BJ (cell line): Measurements from ENCODE around the gene SLC17A1. TPM values are rescaled to one million over a fixed set of nuclear protein-coding genes. Genes with fewer than 3 reads are reported as not detected.

Source experiments
- CTCF ChIA-PET: fragments of 350-600 bp; formaldehyde crosslinking; extraction: SDS; loops from one replicate; lab custom pipeline; 2021; ENCODE audit warnings: antibody characterized with exemption, inconsistent platforms; lab: Yijun Ruan, JAX
- POLR2A ChIA-PET: fragments of 300-600 bp; sonication (Branson Sonifier 250); formaldehyde crosslinking; extraction: SDS; loops from one replicate; lab custom pipeline; 2021; ENCODE audit warnings: antibody characterized with exemption; lab: Charles Lee
- DNase-seq: peaks from one replicate; pipeline ENCODE4 v3.0.0-alpha.2; 2011; ENCODE audit warnings: low read depth
- H3K27me3 ChIP-seq: 2 replicates; pipeline ENCODE4 v1.6.0; 2011; ENCODE audit warnings: low read length; ENCODE audit not compliant: control insufficient read depth, insufficient read depth
- H3K36me3 ChIP-seq: 2 replicates; pipeline ENCODE4 v1.5.1; 2011; ENCODE audit warnings: low read length; ENCODE audit not compliant: control insufficient read depth, insufficient read depth
- H3K4me3 ChIP-seq: 2 replicates; pipeline ENCODE4 v1.5.1; 2011; ENCODE audit warnings: low read depth, mild to moderate bottlenecking, control low read depth, low read length
- polyA plus RNA-seq: library from polyadenylated mRNA; depleted of rRNA; stranded (reverse); fragments of >200 nt; gene quantifications from 2 replicates; pipeline ENCODE4 v1.2.3, GENCODE V29; 2011
- TF ChIP-seq, protein P1 (sequence below): IDR thresholded peaks from 2 replicates; pipeline ENCODE4 v1.5.1; 2011; ENCODE audit warnings: low read depth, mild to moderate bottlenecking, control low read depth, inconsistent platforms, low read length, moderate library complexity; ENCODE audit not compliant: insufficient read depth

SLC17A1 gene
- polyA plus RNA-seq, 1 experiment: not detected

DNA sequence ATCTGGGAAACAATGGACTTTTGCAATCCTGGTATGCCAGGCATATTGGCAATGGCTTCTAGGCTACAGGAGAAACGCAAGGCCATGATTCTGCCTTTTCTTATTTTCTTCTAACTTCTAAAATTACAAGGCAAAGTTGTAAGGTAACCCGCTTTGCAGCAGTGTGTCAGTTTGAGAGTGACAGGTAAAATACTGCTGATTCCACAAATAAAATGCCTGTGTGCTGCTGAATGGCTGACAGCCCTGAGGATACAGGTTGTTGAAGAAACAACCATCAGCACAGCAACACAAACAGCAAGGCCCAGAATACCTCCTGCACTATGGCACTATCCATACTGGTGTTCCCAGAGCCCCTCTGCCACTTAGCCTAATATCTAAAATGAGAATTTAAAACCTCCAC is 37.1 kb downstream of the SLC17A1 start:
- ChIA-PET CTCF (no interaction called here), POLR2A (no interaction called here)
- no peak overlapping the region for H3K4me3 ChIP-seq
- no peaks in the 10 kb centered on the region for H3K27me3 ChIP-seq
- TF ChIP-seq, protein P1, sequence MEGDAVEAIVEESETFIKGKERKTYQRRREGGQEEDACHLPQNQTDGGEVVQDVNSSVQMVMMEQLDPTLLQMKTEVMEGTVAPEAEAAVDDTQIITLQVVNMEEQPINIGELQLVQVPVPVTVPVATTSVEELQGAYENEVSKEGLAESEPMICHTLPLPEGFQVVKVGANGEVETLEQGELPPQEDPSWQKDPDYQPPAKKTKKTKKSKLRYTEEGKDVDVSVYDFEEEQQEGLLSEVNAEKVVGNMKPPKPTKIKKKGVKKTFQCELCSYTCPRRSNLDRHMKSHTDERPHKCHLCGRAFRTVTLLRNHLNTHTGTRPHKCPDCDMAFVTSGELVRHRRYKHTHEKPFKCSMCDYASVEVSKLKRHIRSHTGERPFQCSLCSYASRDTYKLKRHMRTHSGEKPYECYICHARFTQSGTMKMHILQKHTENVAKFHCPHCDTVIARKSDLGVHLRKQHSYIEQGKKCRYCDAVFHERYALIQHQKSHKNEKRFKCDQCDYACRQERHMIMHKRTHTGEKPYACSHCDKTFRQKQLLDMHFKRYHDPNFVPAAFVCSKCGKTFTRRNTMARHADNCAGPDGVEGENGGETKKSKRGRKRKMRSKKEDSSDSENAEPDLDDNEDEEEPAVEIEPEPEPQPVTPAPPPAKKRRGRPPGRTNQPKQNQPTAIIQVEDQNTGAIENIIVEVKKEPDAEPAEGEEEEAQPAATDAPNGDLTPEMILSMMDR: no peak
- DNase-seq: no peak
- no peaks in the 10 kb centered on the region for H3K36me3 ChIP-seq

DNA sequence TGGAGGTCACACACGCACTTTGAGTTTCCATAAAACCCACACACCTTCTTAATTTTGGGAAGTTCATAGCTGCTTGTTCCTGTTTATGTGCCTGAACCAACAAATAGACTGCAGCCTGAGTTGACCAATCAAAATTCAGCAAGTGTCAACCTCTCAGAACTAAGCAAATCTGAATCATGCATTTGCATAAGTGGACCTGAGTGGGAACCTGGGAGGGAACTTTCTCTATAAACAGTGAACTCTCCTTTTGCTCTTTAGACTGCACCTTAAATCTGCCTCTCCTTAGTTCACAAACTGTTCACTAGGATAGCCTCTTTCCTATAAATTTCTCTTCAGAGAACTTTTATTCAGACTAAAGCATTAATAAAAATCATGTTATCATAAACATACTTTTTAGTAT is 37.9 kb downstream of the SLC17A1 start:
- Histone ChIP-seq H3K4me3 (no peak overlapping the region), H3K27me3 (no peaks in the 10 kb centered on the region), H3K36me3 (no peaks in the 10 kb centered on the region)
- POLR2A ChIA-PET: no interaction called here
- CTCF ChIA-PET: no interaction called here
- TF ChIP-seq, protein P1: no peak
- DNase-seq: no peak

DNA sequence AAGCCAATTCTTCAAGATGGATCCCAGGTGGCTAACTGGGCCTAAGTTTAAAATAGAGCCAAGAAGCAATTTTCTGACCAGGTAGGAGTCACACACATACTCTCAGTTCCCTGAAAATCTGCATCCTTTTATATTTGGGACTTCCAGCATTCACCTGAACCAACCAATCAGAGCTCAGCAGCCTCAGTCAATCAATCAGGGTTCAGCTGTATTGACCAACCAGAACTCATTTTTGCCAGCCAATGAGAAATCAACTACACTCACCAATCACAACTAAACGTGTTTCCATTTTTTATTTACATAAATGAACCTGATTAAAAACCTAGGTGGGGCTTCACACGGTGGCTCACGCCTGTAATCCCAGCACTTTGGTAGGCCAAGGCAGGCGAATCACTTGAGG is 39.8 kb downstream of the SLC17A1 start:
- TF ChIP-seq, protein P1: no peak
- CTCF ChIA-PET: interaction anchor here (1.1 kb wide), 1 partner anchor 13 kb away, joined by 3 read pairs; no protein-coding TSS in a partner anchor
- no peak overlapping the region for H3K4me3 ChIP-seq
- POLR2A ChIA-PET: no interaction called here
- no peak for DNase-seq
- no peaks in the 10 kb centered on the region for H3K36me3 ChIP-seq
- H3K27me3 ChIP-seq: no peaks in the 10 kb centered on the region

DNA sequence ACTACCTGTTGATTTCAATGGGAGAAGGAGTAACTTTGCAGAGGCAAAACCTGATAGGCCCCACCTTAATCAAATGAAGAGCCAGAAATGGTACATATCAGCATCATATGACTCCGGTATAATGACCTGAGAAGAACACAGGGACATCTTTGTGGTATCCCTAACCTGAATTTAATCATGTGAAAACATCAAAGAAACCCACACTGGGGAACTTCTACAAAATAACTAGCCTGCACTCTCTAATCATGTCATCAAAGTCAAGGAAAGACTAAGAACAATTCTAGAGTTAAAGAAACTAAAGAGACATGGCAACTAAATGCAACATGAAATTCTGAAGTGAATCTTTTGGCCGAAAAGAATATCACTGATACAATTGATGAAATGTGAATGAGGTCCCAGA is 42.4 kb downstream of the SLC17A1 start:
- Histone ChIP-seq H3K27me3 (no peaks in the 10 kb centered on the region), H3K4me3 (no peak overlapping the region), H3K36me3 (no peaks in the 10 kb centered on the region)
- TF ChIP-seq, protein P1: no peak
- no peak for DNase-seq
- POLR2A ChIA-PET: no interaction called here
- CTCF ChIA-PET: interaction anchor here (0.5 to 3.9 kb wide), 11 partner anchors 14 to 214 kb away, joined by 3 to 31 read pairs (median 4); no protein-coding TSS in a partner anchor

DNA sequence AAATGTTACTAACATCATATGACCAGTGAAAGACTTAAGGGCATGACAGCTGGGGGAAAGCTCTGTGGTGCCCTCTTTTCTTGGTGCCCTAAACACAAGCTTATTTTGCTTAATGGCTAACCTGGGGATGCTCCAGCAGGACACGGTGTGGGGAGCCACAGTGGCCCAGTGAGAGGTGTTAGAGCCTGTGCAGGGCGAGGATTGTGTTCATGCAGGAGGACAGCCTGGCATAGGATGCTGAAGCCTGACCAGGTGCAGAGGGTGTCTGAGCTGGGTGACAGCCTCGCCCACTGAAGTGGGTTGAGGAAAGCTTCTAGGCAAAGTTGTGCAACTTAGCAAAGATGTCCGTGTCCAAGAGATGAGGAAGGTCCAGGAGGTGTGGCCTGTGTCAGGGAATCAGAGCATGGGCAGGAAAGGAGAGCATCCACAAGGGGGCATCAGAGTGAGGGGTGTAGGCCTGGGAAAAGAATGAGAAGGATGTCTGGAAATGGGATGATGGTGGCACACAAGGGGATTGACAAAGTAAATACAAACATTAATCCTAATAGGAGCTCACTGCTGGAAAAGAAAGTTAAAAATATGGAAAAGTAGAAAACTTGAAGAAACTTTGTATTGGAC is 43.4 kb downstream of the SLC17A1 start:
- peak; percentile 1 for DNase-seq
- no peaks in the 10 kb centered on the region for H3K27me3 ChIP-seq
- H3K36me3 ChIP-seq: no peaks in the 10 kb centered on the region
- POLR2A ChIA-PET: no interaction called here
- H3K4me3 ChIP-seq: no peak overlapping the region
- TF ChIP-seq, protein P1: peak; percentile 68
- CTCF ChIA-PET: interaction anchor here (0.7 to 3.9 kb wide), 17 partner anchors 9 to 218 kb away, joined by 3 to 31 read pairs (median 3); partner anchors contain the start of gene SLC17A2
